Anterior cingulate cortex (tissue), 58 donors: Measurements from ENCODE around the gene ELOVL1.
"Not testable (repeated sequence)": the region's sequence is repeated elsewhere in the genome, so short reads cannot be mapped to it uniquely, and the experiment has no call there.

ENCODE experiments used
- DNase-seq, 58 donors: peaks; one replicate each; lab custom pipeline; 2025; lab: John Stamatoyannopoulos, UW

ELOVL1 gene

DNA sequence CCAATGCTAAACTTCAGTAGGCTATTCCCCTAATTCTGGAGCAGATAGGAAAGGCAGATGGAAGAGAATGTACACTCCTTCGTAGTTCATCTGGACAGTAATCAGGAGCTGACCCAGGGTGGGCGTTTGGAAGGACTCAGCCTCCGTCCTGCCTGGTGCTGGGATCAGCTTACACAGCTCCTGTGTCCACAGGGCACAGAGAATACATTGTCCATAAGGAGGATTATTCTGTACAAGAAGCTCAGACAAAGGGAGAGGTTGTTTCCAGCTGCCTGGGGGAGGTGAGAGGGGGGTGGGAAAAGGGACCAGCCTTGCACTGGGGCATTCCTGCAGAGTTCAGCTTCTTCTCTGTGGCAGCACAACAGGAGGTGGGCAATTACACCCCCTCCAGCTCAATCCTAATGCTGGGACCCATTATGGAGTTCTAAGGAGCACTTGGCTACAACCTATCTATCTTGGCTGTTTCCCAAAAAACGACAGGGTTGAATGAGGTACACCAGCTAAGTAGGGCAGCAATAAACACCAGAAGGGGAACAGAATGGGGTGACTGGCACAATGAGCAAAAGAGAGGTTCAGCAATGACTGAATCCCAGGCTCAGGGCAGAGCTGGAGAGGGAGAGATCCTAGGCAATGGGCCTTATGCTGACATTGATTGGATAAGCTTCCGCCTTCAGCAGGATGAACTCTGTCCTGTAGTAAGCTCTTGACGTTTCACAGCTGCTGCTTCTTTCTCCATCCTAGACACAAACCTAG lies 14.4 kb upstream of the ELOVL1 start:
- peak in 55 of 58 donors; percentile 15 to 85 (median 60) for DNase-seq

DNA sequence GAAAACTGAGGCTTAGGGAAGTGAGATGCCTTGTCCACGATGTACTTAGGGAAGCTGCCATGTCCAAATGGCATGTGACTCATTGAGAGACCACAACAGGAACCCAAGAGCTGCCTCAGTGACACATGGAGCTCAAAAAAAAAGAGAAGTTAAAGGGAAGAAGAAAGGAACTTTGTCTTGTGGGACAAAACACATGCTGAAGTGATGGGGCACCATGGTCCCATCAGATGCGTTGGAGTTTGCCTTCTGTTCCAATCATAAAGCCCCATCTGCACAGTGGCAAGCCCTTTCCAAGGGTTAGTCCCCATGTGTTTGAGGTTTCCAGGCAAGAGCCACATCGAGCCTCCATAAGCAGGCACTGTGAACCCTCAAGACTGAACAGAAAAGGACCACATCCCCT lies 13.8 kb upstream of the ELOVL1 start:
- DNase-seq = peak in 12 of 58 donors; percentile 19 to 77 (median 58)

DNA sequence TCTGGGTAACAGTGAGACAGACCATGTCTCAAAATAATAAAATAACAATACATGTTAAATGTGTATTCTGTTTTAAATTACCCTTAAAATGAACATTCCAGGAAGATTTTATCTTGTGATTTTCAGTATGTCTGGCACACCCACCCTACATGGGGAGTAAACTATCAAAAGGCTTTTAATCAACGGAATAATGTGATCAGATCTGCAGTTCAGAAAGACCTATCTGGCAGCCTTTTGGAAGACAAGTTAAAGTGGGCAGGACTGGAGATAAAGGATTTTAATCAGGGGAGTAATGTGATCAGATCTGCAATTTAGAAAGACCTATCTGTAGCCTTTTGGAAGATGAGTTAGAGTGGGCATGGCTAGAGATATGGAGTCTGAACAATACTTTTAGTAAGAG lies 11.7 kb upstream of the ELOVL1 start:
- no peak for DNase-seq

DNA sequence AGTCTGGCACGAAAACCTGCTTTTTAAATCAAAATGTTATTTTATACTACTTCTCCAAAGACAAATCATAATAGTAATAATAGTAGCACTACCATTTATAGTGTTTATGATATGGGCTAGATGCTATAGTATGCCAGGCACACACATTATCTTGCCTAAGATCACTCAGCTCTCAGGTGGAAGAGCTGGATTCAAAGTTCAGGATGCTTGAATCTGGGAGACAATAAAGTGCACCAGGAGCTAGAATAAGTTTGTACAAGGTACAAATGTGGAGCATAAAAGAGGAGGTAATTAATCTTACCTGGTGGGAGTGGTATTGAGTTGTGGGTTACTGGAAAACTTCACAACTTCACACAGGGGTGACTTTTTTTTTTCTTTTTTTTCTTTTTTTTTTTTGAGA lies 10.0 kb upstream of the ELOVL1 start:
- no peak for DNase-seq

DNA sequence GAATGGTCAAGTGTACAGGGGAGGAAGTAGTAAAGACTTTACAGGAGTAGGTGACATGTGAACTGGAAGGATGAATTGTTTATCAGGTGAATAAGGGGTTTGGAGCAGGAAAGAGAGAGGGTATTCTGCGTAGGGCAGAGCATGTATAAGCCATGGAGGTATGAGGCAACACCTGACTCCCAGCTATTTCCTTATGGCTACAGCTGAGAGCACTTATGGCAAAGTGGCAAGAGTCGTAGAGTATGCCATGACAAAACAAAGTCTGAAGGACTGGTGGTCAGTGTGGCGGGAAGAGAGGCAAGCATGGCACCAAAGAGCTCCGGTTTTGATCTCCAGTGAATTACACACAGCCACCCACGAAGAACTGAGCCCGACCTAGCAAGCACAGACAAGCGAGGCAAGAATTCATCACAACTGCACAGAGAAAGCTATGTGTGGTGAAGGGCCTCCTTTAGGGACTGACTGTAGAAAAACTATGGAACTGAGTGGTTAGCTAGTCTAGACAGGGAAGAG lies 9.0 kb upstream of the ELOVL1 start:
- DNase-seq = no peak

DNA sequence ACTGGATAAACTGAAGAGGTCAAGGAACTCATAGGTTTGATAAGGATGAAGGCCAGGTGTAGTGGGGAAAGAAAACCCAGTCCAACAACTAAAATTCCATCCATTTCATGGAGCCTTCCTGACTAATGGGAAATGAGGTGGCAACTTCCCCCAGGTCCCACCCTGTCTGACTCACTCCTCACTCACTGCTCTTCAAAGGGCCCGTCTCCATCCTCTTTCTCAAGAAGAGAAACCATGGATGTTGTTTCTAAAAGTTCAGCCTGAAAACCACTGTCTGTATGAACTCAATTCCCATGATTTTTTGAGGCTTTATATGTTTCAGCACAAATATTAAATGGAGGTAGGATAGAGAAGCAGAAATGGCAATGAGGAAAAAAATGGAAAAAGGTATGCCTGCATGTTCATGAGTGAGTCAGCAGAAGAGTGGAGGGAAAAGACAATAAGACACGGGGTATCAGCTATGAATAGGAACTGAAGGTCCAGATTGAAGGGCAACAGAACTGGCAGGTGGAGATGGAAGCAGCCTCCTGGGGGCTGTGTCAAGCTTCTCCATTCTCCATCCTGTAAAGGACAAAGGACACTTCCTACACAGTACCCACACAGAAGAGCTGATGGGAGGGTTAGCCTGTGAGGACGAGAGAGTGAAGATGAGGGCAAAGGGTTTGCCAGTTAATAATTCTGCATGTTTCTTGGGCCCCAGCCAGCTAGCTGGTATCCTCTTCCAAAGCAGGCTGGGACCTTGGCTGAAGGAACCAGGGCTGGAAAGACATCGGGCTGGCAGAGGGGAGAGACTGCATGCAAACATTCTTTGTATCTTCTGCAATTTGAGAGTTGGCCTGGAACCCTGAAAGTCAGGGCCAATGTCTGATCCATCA lies 5.5 kb upstream of the ELOVL1 start:
- peak in 2 of 58 donors; percentile 15 to 40 for DNase-seq

DNA sequence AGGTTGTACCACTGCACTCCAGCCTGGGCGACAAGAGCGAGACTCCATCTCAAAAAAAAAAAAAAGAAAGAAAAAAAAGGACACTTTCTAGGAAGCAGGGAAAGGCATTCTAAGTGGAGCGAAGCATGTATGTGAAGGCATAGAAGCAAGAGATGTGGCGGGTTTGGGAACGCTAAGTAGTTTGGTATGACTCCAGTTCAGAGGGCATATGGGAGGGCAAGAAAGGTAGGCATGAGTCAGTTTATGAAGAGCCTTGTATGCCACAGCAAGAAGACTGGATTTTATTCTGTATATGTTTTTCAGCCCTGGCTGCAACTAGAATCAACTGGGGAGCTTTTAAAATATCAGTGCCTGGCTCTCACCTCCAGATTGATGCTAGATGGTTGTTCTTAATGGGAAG lies 4.4 kb upstream of the ELOVL1 start:
- DNase-seq = no peak

DNA sequence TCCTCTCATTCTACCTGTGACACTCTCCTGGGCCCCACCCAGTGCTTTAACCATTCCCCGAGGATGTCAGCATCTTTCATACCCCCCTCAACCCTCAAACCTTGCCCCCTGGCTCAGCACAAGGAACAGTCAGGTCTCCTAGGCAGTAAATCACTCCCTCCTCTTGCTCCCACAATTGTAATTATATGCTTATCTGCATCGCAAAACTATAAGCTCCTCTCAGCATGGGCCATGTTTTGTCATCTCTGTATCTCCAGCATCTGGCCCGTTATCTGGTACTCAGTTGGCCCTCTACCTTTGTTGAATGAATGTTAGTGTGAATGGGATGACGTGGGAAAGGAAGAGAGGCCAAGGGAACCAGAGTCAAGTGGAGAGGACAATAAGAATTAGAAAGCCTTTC lies 2.8 kb upstream of the ELOVL1 start:
- DNase-seq = no peak

DNA sequence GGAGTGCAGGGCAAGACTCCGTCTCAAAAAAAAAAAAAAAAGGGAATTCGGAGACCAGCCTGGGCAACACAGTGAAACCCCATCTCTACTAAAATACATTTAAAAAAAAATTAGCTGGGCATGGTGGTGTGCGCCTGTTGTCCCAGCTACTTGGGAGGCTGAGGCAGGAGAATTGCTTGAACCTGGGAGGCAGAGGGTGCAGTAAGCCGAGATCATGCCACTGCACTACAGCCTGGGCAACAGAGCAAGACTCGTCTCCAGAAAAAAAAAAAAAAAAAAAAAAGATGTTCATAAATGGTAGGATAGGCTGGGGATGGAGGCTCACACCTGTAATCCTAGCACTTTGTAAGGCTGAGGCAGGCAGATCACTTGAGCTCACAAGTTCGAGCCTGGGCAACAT lies 2.0 kb upstream of the ELOVL1 start:
- not testable (repeated sequence) for DNase-seq

DNA sequence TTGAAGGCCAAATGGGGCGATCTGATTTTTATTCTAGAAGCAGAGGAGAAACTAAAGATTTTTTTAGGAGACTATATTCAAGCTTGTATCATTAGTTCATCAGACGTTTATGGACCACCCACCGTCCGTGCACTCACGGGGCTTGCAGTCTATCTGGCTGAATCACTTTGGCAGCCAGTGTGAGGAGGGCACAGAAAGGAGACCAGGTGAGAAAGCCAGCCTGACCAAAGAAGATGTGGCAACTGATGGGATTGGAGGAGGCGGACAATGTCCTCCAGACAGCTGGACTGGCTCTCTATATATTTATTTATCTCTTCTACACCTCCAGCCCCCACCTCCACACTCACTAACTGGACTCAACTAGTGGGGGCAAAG lies 822 bp upstream of the ELOVL1 start:
- DNase-seq = no peak

DNA sequence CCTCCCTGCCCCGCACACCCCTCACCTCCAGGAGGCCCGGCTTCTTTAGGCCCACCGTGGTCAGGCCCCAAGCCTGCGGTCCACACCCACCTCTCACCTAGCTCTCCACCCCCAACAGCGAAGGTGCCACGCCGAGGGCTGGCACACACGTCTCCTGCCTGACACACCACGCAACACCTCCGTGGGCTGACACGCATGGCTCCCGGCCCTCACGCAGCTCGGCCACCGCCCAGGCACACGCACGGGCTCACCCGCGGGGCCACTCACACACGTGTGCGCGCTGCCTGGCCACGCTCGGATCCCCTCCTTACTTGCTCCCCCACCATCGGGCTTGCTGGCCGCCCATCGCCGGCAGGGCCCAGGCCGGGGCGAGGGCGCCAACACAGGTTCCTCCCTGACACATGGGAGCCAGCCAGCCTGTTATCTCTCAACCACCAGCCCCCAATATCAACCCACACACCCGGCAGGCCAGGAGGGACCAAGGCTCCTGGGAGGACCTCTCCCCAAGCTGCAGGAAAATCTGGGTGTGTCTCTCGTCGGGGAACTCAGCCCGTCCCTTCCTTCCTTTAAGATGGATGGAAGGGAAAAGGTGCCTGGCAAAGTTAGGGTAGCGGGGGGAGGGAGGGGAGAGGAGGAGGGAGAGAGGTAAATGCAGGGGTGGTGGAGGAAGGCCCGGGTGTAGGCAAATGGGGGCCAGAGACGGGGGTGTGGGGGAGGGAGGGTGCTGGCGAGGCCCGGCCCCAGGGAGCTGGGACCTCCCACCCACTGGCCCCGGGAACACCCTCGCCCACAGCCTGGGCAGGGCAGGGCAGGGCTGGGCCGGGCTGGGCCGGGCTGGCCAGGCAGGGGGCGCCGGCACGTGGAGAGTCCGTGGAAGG lies 546 bp downstream of the ELOVL1 start:
- DNase-seq = peak in 2 of 58 donors; percentile 10 to 27

DNA sequence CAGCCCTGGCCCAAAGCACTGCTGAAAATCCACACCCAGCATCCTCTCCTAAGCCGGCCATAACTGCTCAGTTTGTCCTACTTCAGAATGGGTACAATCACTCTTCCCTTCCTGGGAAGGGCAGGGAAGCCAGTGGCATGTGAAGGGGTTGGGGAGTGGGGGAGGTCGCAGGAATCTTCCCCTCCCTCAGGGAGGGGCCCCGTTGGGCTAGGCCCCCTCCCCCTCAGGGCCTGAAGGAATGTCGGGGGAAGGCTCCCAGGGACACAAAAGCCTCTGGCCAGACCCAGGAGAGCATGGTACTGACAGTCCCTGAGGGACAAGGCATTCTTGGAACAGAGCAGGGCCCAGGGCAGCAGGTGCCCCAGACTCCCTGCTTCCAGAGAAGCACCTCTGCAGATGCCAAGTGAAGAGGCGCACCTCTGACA lies 1.2 kb downstream of the ELOVL1 start:
- no peak for DNase-seq

DNA sequence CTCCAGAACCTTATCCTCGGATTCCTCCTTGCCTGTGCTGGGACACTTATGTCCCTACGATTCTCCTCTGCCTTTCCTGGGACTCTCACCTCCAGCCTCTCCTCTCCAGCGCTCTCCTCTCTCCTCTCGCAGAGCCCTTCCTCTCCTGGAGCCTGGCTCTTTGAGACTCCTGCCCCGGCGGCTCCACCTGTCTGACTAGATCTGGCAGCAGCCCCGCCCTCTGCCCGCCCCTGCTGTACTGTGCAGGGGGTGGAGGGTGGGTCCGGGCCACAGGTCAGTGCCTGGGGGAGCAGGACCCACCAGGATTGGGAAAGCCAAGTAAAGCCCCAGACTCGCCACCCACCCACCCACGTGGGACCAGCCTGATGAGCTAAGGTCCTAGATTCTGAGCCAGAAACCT lies 1.6 kb downstream of the ELOVL1 start:
- no peak for DNase-seq

DNA sequence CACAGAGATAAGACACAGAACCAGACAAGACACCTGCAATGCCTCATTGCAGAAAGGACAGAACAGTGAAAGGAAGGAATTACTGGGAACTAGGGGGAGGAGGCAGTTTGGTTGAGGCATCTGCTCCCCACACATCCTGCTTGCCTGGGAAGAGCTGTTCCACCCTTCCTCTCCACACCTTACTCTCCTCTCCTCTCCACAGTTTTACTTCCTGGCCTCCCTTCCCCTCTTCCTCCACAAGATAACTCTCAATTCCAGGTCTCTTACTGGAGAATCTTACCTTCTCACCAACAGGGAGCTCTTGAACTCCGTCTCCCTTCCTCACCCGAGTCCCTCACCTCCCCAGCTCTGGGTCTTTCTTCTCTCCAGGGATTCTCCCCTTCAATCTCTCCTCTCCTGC lies 2.1 kb downstream of the ELOVL1 start:
- DNase-seq = no peak

DNA sequence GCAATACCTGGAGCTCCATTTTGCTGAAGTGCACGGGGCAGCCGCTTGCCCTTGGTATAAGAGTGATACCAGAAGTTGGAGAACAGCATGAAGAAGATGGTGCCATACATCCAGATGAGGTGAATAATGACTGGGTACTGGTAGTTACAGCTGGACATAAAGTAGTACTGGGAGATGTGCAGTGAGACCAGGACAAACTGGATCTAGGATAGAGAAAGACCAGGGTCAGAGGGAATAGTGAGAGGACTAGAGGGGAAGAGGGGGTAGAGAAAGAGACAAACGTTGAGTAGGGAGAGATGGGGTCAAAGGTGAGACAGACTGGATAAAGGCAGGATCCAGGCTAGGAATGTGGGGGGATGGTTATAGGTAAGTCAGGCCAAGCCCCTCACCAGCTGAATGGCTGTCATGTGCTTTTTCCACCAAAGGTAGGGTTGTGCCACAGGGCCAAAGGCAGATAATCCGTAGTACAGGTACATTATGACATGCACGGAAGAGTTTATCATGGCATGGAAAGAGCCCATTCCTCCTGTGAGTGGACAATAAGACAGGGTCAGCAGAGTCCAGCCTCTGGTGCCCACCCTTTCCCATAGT lies 3.8 kb downstream of the ELOVL1 start:
- no peak for DNase-seq

DNA sequence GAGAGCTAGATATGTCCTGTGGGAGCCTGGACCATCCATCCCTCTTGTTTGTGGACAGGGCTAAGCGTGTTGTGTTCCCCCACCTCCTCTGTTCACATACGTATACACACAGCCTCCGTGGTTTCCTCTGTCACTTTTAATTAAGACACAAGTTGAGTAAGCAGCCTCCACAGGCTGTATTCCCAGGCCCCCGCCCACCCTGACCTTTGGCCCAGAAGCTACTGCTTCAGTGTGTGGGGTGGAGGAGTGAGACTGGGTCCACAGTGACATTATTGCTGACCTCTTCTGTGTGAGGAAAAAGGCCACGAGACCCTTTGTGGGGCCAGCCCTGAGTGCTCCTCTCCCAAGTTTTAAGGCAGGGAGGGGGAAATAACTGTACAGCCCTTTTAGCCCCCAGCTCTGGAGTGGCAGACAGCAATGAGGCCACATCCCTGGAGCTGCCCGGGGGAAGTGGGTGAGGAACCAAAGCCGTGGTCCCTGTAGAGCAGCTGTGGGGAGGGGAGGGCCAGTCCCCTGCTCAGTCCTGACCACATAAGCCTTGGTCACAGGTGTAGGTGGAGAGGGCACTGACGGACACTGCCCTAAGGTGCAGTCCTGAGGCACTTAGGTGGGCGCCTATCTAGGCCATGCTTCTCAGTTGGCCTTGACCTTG lies 4.4 kb downstream of the ELOVL1 start:
- no peak for DNase-seq

DNA sequence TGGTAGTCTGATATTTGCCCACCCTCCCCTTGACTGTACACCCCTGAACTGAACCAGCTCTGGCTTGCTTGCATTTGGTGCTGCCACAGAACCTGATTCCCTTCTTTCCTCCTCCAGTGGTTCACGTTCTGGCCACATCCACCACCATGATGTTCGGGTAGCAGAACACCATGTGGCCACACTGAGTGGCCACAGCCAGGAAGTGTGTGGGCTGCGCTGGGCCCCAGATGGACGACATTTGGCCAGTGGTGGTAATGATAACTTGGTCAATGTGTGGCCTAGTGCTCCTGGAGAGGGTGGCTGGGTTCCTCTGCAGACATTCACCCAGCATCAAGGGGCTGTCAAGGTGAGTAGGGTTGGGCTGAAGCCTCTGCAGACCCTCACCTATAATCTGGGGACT lies 7.2 kb downstream of the ELOVL1 start:
- DNase-seq = no peak

DNA sequence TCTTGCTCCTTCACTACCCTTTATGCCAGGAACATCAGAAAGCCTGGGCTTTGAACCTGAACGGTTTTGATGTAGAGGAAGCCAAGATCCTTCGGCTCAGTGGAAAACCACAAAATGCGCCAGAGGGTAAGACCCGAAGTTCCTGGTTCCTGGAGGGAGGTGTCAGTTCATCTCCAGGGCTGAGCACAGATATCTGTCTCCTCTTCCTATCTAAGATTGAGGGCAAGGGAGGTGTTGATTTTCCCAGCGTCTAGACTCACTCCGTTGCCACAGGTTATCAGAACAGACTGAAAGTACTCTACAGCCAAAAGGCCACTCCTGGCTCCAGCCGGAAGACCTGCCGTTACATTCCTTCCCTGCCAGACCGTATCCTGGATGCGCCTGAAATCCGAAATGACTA lies 8.1 kb downstream of the ELOVL1 start:
- DNase-seq = no peak
